SK-N-SH treated with all-trans-retinoic acid at 6 μM for 48 hours (cell line): ENCODE measurements around the gene SMAGP.

Source experiments
- ARNTL ChIP-seq: fragments of 450-650 bp; formaldehyde crosslinking; IDR thresholded peaks from 2 replicates; pipeline ENCODE4 v1.5.0; 2020; ENCODE audit warnings: low read depth, mild to moderate bottlenecking, moderate library complexity, borderline replicate concordance
- BACH2 ChIP-seq: fragments of 250-450 bp; sonication (Bioruptor Pico); IDR thresholded peaks from 2 replicates; pipeline ENCODE4 v1.9.0; 2021; ENCODE audit warnings: mild to moderate bottlenecking, borderline replicate concordance
- ISL1 ChIP-seq: fragments of 250-450 bp; sonication (Bioruptor Pico); IDR thresholded peaks from 2 replicates; pipeline ENCODE4 v2.1.2; 2022; ENCODE audit warnings: mild to moderate bottlenecking, moderate library complexity
- PATZ1 ChIP-seq: fragments of 250-450 bp; sonication (Bioruptor Pico); IDR thresholded peaks from 2 replicates; pipeline ENCODE4 v1.8.0; 2020; ENCODE audit warnings: mild to moderate bottlenecking, moderate library complexity, borderline replicate concordance
- POU6F1 ChIP-seq: fragments of 250-450 bp; sonication (Bioruptor Pico); IDR thresholded peaks from 2 replicates; pipeline ENCODE4 v1.8.0; 2021; ENCODE audit warnings: low read depth, mild to moderate bottlenecking, moderate library complexity, borderline replicate concordance
- RARB ChIP-seq: fragments of 250-450 bp; sonication (Bioruptor Pico); IDR thresholded peaks from 2 replicates; pipeline ENCODE4 v1.8.0; 2021; ENCODE audit warnings: mild to moderate bottlenecking, moderate library complexity
- SNAI2 ChIP-seq: fragments of 250-450 bp; sonication (Bioruptor Pico); IDR thresholded peaks from 2 replicates; pipeline ENCODE4 v1.5.0; 2020; ENCODE audit warnings: mild to moderate bottlenecking, moderate library complexity
- TCF4 ChIP-seq: fragments of 250-450 bp; sonication (Bioruptor Pico); IDR thresholded peaks from 2 replicates; pipeline ENCODE4 v1.8.0; 2021; ENCODE audit warnings: mild to moderate bottlenecking, moderate library complexity, borderline replicate concordance
- TOX ChIP-seq: fragments of 250-450 bp; sonication (Bioruptor Pico); IDR thresholded peaks from 2 replicates; pipeline ENCODE4 v1.8.0; 2021; ENCODE audit warnings: mild to moderate bottlenecking, moderate library complexity, borderline replicate concordance
- ZC3H10 ChIP-seq: fragments of 250-450 bp; sonication (Bioruptor Pico); IDR thresholded peaks from 2 replicates; pipeline ENCODE4 v1.5.1; 2021; ENCODE audit warnings: mild to moderate bottlenecking, moderate library complexity
- ZFP30 ChIP-seq: fragments of 450-650 bp; formaldehyde crosslinking; IDR thresholded peaks from 2 replicates; pipeline ENCODE4 v1.5.0; 2022; ENCODE audit warnings: mild to moderate bottlenecking, moderate library complexity
- ZNF70 ChIP-seq: fragments of 450-650 bp; formaldehyde crosslinking; IDR thresholded peaks from 2 replicates; pipeline ENCODE4 v1.5.0; 2020; ENCODE audit warnings: mild to moderate bottlenecking, moderate library complexity

DNA sequence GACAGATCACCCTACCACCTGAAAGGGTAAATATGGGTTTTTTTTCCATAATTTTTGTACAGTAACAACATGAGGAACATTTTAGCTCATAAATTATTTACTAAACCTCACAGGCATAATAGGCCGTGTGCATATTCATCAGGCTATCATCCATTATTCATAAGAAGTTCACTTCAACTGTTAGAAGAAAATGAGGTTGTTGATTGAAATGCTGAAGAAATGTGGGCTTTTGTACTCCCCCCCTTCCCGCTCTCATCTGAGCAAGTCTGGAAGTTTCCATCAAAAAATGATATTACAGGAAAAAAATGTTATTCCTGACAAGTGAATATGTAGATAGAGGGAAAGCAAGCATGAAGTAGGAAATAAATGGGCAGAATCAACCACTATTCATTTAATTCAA lies 44.4 kb downstream of the SMAGP start:
- TF ChIP-seq ISL1 = no peak
- TF ChIP-seq ZNF70 = no peak
- no peak for TF ChIP-seq BACH2 (CRISPR knock-in tag)
- no peak for TF ChIP-seq SNAI2 (CRISPR knock-in tag)
- no peak for TF ChIP-seq PATZ1 (CRISPR knock-in tag)
- TF ChIP-seq ZFP30 (CRISPR knock-in tag) = no peak
- no peak for TF ChIP-seq TOX
- no peak for TF ChIP-seq ZC3H10 (CRISPR knock-in tag)
- TF ChIP-seq ARNTL (CRISPR knock-in tag) = no peak
- TF ChIP-seq RARB (CRISPR knock-in tag) = no peak
- no peak for TF ChIP-seq POU6F1
- TF ChIP-seq TCF4 (CRISPR knock-in tag) = no peak
